ENCODE data around the gene TPRA1. TPM values are rescaled to one million over a fixed set of nuclear protein-coding genes. Genes with fewer than 3 reads are reported as not detected.
A peak's percentile ranks its signal among the peaks of the same experiment; 100 is the strongest.

TPRA1 gene
- polyA plus RNA-seq, 3 donors: 20.2 to 29.4 (median 23.4) TPM

GRCh38 chr3:127593178-127593577 is 2.6 kb upstream of the TPRA1 start:
- no peak overlapping the region for H3K9ac ChIP-seq (ENCODE audit: insufficient read depth, low read length, poor library complexity, severe bottlenecking)
- DNase-seq: no peak
- Mint-ChIP-seq H3K27me3 (ENCODE audit: low read depth in 3 of 3) (peaks cover 0 to 11% (median 0%) of the 10 kb centered on the region in 3 donors), H3K4me3 (peak overlapping the region in 1 of 2 donors; percentile 67), H3K36me3 (no peaks in the 10 kb centered on the region), H3K27ac (peak overlapping the region; percentile 94 to 100 (median 98)), H3K4me1 (peaks cover 32% of the 10 kb centered on the region), H3K9me3 (no peaks in the 10 kb centered on the region)
- H3K9me3 ChIP-seq (replicated peaks in 1 of 2; ENCODE audit: control insufficient read depth in 1 of 2, insufficient read depth in 1 of 2, low read length in 2 of 2): no peaks in the 10 kb centered on the region
- H3K4me1 ChIP-seq (ENCODE audit: control insufficient read depth in 1 of 2, insufficient read depth in 2 of 2, low read length in 2 of 2): peaks cover 40 to 49% of the 10 kb centered on the region in 2 donors
- WGBS (ENCODE audit: insufficient coverage): 100% methylated on average over 1 of the region's 5 CpGs
- no peak overlapping the region for H3K4me2 ChIP-seq (replicated peaks; ENCODE audit: extremely low read depth, low read length, poor library complexity, severe bottlenecking)
- intact Hi-C loops (cut with micrococcal nuclease): loop anchor here in 1 of 2 donors (2.0 to 10.0 kb wide), 3 partner anchors 79 to 462 kb away; partner anchors contain the start of genes ABTB1 and SEC61A1
- H4K20me1 ChIP-seq (ENCODE audit: insufficient read depth, low read length): peaks cover 19% of the 10 kb centered on the region
- peak overlapping the region in 1 of 2 donors; percentile 99 for H3K27ac ChIP-seq (ENCODE audit: low read depth in 1 of 2, low read length in 2 of 2)
- no peaks in the 10 kb centered on the region for H3K36me3 ChIP-seq (replicated peaks in 1 of 2; ENCODE audit: control insufficient read depth in 1 of 2, insufficient read depth in 2 of 2, low read length in 2 of 2)
- H3K4me3 ChIP-seq (replicated peaks in 1 of 3; ENCODE audit: low read depth in 2 of 3, low read length in 3 of 3): no peak overlapping the region
- H3K79me2 ChIP-seq (ENCODE audit: insufficient read depth, low read length): peaks cover 20% of the 10 kb centered on the region
- no peaks in the 10 kb centered on the region for H3K27me3 ChIP-seq (ENCODE audit: control insufficient read depth in 2 of 2, insufficient read depth in 2 of 2, low read length in 2 of 2)
- TF ChIP-seq CTCF (IDR thresholded peaks at IDR 0.05): no peak
- no peak overlapping the region for H2AFZ ChIP-seq (ENCODE audit: insufficient read depth, low read depth, low read length, poor library complexity, severe bottlenecking)

GRCh38 chr3:127590282-127590592 is 296 bp downstream of the TPRA1 start:
- Mint-ChIP-seq H3K27ac (peak overlapping the region; percentile 95 to 99 (median 99)), H3K27me3 (ENCODE audit: low read depth in 3 of 3) (peaks cover 0 to 8% (median 0%) of the 10 kb centered on the region in 3 donors), H3K36me3 (peaks cover 5 to 10% of the 10 kb centered on the region in 2 donors), H3K4me1 (peaks cover 53% of the 10 kb centered on the region), H3K9me3 (no peaks in the 10 kb centered on the region), H3K4me3 (peak overlapping the region; percentile 89 to 97)
- Histone ChIP-seq H3K4me3 (replicated peaks in 1 of 3; ENCODE audit: low read depth in 2 of 3, low read length in 3 of 3) (peak overlapping the region; percentile 65 to 87 (median 87)), H3K9ac (ENCODE audit: insufficient read depth, low read length, poor library complexity, severe bottlenecking) (peak overlapping the region; percentile 97), H3K27me3 (ENCODE audit: control insufficient read depth in 2 of 2, insufficient read depth in 2 of 2, low read length in 2 of 2) (no peaks in the 10 kb centered on the region), H3K36me3 (replicated peaks in 1 of 2; ENCODE audit: control insufficient read depth in 1 of 2, insufficient read depth in 2 of 2, low read length in 2 of 2) (peaks cover 0 to 3% of the 10 kb centered on the region in 2 donors), H3K4me2 (replicated peaks; ENCODE audit: extremely low read depth, low read length, poor library complexity, severe bottlenecking) (peak overlapping the region; percentile 91), H3K79me2 (ENCODE audit: insufficient read depth, low read length) (peaks cover 50% of the 10 kb centered on the region), H2AFZ (ENCODE audit: insufficient read depth, low read depth, low read length, poor library complexity, severe bottlenecking) (peak overlapping the region; percentile 58), H3K9me3 (replicated peaks in 1 of 2; ENCODE audit: control insufficient read depth in 1 of 2, insufficient read depth in 1 of 2, low read length in 2 of 2) (no peaks in the 10 kb centered on the region), H3K27ac (ENCODE audit: low read depth in 1 of 2, low read length in 2 of 2) (peak overlapping the region; percentile 99), H3K4me1 (ENCODE audit: control insufficient read depth in 1 of 2, insufficient read depth in 2 of 2, low read length in 2 of 2) (peaks cover 43 to 48% of the 10 kb centered on the region in 2 donors), H4K20me1 (ENCODE audit: insufficient read depth, low read length) (peaks cover 48% of the 10 kb centered on the region)
- intact Hi-C loops (cut with micrococcal nuclease): loop anchor here in 1 of 2 donors (2.0 to 10.0 kb wide), 3 partner anchors 82 to 465 kb away; partner anchors contain the start of genes ABTB1 and SEC61A1
- TF ChIP-seq CTCF (IDR thresholded peaks at IDR 0.05): no peak
- under 1% methylated on average over 41 of the region's 41 CpGs for WGBS (ENCODE audit: insufficient coverage)
- peak in 1 of 3 donors; percentile 28 for DNase-seq
